Measurements from ENCODE around the gene CDK5RAP2.
"Not testable (repeated sequence)": the region's sequence is repeated elsewhere in the genome, so short reads cannot be mapped to it uniquely, and the experiment has no call there.

Gene CDK5RAP2

GRCh38 chr9:120587328-120587727 is 7.4 kb upstream of the CDK5RAP2 start:
- DNase-seq = no peak

GRCh38 chr9:120583958-120584369 is 4.0 kb upstream of the CDK5RAP2 start:
- DNase-seq = peak; percentile 55

GRCh38 chr9:120579139-120580050 is 572 bp downstream of the CDK5RAP2 start:
- DNase-seq = no peak

- no peak for DNase-seq
Observed at GRCh38 chr9:120574473-120574872, 5.5 kb downstream of the CDK5RAP2 start.

GRCh38 chr9:120572472-120572871 is 7.5 kb downstream of the CDK5RAP2 start:
- DNase-seq = no peak

GRCh38 chr9:120571443-120572257 is 8.3 kb downstream of the CDK5RAP2 start:
- DNase-seq = no peak

- no peak for DNase-seq
Observed at GRCh38 chr9:120570296-120570695, 9.7 kb downstream of the CDK5RAP2 start.

GRCh38 chr9:120569556-120569955 is 10.4 kb downstream of the CDK5RAP2 start:
- DNase-seq = no peak

- no peak for DNase-seq
Observed at GRCh38 chr9:120568816-120569215, 11.2 kb downstream of the CDK5RAP2 start.

GRCh38 chr9:120567874-120568273 is 12.1 kb downstream of the CDK5RAP2 start:
- DNase-seq = no peak

- DNase-seq = no peak
Observed at GRCh38 chr9:120567081-120567480, 12.9 kb downstream of the CDK5RAP2 start.

- DNase-seq = no peak
Observed at GRCh38 chr9:120564589-120564988, 15.4 kb downstream of the CDK5RAP2 start.

GRCh38 chr9:120562861-120563443 is 17.0 kb downstream of the CDK5RAP2 start:
- no peak for DNase-seq

GRCh38 chr9:120561709-120562108 is 18.3 kb downstream of the CDK5RAP2 start:
- no peak for DNase-seq

- no peak for DNase-seq
Observed at GRCh38 chr9:120559546-120559945, 20.4 kb downstream of the CDK5RAP2 start.

- no peak for DNase-seq
Observed at GRCh38 chr9:120558454-120558853, 21.5 kb downstream of the CDK5RAP2 start.

GRCh38 chr9:120557205-120557604 is 22.8 kb downstream of the CDK5RAP2 start:
- no peak for DNase-seq

- DNase-seq = no peak
Observed at GRCh38 chr9:120556775-120557174, 23.2 kb downstream of the CDK5RAP2 start.

GRCh38 chr9:120555839-120556238 is 24.1 kb downstream of the CDK5RAP2 start:
- no peak for DNase-seq

- DNase-seq = not testable (repeated sequence)
Observed at GRCh38 chr9:120552210-120552704, 27.7 kb downstream of the CDK5RAP2 start.

- DNase-seq = no peak
Observed at GRCh38 chr9:120545701-120546550, 34.0 kb downstream of the CDK5RAP2 start.

GRCh38 chr9:120544441-120544840 is 35.5 kb downstream of the CDK5RAP2 start:
- DNase-seq = no peak

Data from NCI-H510A (cell line).